Middle frontal gyrus (tissue), 1 donor: ENCODE data around the gene FTSJ3.

Experiments used
- DNase-seq: peaks from one replicate; pipeline ENCODE4 v3.0.0-alpha.2; 2015; ENCODE audit warnings: low spot score; ENCODE audit errors: extremely low spot score

The FTSJ3 gene

DNA sequence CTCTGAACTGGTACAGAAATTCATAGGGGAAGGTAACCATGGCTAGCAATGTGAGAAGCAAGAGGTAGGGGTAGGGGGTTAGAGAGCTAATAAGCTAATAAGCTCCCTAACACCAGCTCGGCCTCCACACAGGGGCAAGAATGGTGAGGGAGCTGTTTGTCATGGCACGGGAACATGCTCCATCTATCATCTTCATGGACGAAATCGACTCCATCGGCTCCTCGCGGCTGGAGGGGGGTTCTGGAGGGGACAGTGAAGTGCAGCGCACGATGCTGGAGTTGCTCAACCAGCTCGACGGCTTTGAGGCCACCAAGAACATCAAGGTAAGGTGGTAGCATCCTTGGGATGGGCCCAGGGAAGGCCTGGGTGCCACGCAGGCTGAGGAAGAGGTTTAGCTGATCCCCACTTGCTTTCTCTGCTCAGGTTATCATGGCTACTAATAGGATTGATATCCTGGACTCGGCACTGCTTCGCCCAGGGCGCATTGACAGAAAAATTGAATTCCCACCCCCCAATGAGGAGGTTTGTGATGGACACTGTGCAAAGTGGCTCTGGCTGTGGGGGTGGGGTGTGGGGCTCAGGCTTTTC is 3.5 kb upstream of the FTSJ3 start:
- DNase-seq = no peak

DNA sequence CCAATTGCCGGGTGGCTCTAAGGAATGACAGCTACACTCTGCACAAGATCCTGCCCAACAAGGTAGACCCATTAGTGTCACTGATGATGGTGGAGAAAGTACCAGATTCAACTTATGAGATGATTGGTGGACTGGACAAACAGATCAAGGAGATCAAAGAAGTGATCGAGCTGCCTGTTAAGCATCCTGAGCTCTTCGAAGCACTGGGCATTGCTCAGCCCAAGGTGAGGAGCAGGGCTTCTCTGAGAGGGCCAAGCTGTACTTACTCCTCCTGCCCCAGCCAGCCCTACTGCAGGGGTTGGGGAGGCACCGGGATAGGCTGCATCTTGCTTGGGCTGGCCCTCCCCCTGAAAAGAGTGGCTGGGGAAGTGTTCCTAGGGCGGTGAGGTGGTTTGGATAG is 2.8 kb upstream of the FTSJ3 start:
- DNase-seq = no peak

DNA sequence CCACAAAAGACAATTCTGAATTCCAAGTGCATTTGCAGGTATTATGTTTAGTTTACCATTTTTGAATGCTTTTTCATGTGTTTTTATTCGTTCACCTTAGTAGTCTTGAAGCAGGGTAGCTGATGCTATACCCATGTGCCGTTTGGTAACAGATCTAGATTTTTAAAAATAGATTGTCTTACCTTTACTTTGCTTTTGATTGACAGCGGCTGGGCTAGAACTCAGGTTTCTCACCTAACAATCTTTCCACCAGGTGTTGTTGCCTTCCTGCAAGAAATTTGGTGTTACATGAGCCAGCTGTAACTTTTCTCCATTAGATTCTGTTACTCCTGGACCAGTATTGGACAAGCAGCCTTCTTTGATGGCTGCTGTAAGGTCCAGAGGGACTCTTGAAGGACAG is 1.5 kb upstream of the FTSJ3 start:
- DNase-seq = no peak

DNA sequence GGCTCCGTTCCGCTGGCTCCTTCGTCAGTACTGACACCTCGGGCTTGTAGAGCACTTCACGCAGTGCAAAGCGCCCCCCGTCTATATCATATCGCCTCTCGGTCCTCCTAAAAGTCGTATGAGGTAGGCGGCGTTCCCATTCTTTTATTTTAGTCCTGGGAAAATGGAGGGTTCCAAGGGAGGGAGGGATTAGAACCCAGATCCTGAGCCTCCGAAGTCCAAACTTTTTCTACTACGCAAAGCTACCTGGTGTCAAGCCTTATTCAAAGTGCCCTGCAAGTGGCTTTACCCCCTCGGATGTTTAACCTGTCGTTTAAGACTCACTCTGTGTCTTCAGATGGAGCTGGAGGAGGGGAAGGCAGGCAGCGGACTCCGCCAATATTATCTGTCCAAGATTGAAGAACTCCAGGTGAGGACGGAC is 348 bp upstream of the FTSJ3 start:
- DNase-seq = no peak

DNA sequence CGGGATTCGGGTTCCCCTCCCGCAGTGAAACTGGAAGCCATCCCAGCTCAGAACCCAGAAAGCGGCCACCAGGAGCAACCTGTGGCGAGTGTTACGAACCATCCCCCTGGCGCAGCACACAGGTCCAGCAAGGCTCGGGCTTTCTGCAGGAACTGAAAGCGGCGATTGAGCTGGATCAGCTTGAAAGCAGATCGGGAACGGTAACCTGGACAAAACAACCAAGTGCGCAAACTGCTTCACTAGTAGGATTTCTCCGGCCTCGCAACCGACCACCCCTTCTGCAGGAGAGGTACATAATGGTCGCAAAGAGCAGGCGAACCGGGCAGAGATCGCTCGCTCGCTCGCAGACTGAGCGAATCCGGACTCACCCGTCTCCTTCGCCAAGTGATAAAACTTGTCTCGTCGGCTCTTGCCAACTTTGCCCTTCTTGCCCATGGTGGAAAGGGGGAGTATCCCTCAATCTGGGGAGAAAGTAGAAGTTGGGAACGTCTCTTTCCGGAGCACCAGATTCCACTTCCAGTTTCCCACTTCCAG is 928 bp downstream of the FTSJ3 start:
- DNase-seq = no peak

DNA sequence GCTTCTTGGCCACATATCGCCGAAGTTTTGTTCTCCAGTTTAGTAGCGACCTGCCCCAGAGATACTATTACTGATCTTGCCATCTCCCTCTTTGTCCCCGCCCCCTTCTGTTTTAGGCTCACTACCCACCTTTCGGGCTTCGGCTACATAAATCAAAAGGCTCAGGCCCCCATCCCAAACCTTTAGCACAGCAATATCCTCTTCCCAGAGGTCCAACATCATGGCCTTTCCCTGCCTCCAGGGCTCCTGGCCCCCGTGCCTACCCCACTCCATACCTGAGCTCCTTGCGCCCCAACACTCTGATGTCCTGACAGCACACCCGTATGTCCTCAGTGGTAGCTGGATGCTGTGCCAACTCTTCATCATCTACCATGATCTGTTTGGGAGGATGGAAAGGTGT is 3.1 kb downstream of the FTSJ3 start:
- DNase-seq = no peak

DNA sequence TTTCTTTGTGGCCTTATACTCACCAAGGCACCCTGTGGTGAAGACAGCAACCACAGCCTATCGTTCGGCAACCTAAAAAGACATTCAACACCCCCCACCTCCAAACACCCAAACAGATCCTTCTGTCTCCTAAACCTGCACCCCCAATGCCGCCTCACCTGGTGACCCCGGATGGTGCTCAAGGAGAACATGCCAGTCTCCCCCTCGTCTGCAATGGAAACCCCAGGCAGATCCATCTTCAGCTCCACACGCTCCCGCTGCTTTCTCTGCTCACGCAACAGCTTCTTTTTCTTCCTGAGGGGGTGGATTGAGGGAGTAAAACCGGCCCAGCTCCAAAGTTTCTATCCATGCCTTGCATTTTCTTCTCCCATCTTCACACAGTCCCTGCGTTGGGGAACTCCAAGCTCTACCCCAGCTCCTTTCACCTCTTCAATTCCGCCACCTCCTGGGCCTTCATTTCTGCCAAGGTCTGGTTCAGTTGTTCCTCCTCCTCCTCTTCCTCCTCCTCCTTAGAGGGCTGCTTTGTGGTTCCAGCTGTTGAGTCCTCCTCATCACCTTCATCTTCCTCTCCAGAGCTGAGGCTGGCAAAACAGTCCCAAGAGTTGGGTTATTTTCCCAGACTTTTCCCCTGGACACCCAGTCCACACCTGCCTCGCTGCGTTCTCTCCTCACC is 3.7 kb downstream of the FTSJ3 start:
- DNase-seq = no peak

DNA sequence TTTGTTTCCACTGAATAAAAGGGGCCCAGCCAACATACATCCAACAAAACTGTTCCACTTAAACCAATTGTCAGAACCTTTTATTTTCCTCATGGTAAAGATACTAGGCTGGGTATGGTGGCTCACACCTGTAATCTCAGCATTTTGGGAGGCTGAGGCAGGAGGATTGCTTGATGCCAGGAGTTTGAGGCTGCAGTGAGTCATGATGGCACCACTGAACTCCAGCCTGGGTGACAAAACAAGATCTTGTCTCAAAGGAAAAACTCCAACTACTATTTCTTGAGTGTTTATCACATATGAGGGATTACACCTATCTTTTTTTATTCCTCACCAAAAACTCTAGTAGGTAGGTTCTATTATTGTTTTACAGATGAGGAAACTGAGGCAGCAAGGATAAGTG is 4.9 kb downstream of the FTSJ3 start:
- DNase-seq = no peak

DNA sequence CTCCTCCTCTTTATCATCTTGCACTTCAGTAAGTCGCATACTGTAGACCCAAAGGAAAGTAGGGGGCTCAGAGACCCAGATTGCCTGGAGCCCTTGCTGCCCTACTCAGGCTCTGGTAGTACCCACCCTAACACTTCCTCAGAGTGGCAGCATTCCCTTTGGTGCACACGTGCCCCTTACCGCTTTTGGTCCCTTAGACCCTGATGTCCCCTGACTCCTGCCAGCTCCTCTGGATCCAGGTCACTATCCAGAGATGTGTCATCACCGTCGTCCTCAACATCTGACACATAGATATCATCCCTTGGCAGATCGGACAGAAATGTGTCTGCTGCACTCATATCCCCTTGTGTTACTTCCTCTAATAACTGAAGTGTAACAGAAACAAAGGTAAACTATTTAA is 5.7 kb downstream of the FTSJ3 start:
- no peak for DNase-seq

DNA sequence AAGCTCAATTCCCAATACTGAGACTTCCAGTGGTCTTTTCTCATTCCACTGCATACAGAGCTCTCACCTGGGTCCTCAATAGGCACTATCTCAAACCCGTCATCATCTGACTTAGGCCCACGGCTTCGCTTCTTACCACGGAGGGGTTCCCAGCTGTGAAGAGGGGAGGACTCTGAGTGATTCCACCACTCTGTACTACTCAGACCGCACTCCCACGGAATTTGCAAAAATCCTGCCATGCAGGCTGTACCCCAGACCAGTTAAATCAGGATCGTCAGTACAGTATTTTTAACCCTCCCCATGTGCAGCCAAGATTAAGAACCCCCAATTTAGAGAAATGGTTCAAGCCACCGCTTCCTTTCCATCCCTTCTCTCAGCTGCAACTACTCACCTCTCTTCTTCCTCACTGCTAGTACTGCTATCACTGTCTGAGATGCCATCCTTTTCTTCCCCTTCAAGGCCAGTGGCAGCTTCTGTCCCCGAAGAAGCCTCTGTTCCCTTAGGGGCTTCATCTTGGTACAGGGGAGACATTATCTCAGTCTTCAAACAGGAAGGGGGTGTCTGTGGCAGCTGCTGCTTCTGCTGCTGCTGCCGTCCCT is 6.4 kb downstream of the FTSJ3 start:
- no peak for DNase-seq

DNA sequence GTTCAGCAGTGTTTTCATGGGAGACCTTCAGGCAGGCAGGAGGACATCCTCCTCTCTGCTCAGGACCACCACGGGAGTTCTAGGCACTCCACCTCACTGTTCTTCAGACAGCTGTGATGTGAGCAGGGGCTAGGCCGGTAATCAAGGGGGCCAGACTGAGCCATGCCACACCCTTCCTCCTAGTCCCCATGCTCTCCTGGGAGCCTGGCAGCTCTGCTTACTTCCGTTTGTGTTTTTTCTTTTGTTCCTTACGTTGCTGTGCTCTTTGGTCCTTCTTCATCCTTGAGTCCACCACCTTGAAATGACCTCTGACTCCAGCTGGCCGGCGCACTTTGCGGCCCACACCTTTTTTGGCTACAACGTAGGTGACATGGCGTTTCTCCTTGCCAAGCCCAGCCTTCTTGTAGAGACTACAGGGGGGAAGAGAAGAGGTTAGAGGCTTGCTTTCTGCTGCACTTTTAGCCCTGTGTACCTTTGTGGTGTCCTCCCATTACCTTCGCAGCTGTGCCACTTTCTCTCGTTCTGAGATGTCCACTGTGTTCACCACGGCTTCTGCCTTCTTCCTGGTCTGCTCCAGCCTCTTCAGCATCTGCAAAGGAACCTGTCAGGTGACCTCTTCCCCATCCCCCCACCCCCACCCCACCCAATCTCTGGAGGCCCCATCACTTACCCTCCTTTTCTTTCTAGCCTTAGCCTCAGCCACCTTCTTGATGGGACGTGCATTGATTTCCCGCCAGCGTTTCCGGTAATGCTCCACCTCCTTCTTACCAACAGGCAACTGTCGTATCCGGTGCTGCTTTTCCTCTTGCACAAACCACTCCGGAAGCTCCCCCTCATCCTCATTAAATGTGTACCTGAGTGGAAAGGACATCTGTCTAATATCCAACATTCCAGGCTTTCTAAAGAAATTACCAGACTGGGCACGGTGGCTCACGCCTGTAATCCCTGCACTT is 7.6 kb downstream of the FTSJ3 start:
- no peak for DNase-seq

DNA sequence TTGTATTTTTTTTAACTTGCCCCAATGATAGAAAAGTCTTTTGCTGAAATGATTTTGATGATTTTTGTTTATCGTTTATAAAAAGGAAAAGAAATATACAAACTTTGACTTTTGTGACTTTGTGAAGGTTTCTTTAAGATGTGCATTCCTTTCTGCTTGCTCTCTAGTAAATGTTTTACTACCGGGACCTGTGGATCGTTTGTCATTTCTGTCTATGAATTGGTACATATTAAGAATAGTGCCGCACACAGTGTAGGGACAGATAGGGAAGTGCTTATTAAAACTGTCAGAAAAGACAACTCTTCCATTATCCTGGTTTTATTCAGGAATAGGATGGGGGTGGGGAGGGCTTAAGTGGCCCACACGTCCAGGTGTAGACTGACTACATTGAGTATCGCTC is 8.3 kb downstream of the FTSJ3 start:
- no peak for DNase-seq

DNA sequence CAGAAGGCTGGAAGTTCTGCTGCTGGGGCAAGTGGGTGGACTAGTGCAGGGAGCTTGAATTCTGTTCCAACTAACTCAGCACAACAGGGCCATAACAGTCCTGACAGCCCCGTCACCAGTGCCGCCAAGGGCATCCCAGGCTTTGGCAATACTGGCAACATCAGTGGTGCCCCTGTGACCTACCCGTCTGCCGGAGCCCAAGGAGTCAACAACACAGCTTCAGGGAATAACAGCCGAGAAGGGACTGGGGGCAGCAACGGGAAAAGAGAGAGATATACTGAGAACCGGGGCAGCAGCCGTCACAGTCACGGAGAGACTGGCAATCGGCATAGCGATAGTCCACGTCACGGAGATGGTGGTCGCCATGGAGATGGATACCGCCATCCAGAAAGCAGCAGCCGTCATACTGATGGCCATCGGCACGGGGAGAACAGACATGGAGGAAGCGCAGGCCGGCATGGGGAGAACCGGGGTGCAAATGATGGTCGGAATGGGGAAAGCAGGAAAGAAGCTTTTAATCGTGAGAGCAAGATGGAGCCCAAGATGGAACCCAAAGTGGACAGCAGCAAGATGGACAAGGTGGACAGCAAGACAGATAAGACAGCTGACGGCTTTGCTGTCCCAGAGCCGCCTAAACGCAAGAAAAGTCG is 9.6 kb downstream of the FTSJ3 start:
- DNase-seq = no peak

DNA sequence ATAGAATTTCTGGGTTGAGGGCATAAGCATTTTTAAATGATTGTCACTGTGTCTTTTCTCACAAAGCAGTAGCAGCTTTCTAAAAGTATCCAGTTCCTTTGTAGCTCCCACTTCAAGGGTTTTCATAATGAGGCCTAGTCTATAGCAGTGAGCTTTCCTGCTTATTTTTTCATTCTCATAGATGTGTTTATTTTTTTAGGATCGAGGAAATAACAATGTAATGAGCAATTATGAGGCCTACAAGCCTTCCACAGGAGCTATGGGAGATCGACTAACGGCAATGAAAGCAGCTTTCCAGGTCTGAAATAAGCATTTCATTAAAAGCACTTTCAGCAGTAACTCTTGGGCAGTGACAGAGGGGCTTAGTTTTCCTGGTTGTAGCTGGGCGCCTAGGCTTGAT is 10.8 kb downstream of the FTSJ3 start:
- no peak for DNase-seq

DNA sequence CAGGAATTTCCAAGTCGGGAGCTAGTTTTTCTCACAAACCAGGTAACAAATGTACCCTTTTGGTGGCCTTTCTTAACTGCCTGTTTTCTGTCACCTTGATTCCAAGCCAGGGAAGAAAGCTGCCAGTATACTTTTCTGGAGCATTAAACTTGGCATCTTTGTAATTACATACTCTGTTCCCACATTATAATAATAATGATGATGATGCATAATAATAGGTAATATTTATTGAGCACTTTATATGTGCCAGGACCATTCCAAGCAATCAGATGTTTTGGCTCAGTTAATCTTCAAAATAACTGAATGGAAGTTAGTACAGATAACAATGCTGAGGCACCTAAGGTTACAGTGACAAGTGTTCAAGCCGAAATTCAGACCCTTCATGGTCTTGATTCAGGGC is 11.3 kb downstream of the FTSJ3 start:
- DNase-seq = no peak

DNA sequence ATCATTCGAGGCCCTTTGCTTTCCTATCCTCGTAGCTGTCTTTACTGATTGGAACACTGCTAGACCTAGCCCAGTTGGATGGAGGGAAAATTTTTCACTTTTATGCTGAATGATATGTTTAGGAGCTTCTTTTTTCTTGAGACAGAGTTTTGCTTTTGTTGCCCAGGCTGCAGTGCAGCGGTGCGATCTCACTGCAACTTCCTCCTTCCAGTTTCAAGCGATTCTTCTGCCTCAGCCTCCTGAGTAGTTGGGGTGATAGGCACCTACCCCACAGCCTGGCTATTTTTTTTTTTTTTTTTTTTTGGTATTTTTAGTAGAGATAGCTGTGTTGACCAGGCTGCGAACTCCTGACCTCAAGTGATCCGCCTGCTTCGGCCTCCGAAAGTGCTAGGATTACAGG is 17.5 kb downstream of the FTSJ3 start:
- no peak for DNase-seq

DNA sequence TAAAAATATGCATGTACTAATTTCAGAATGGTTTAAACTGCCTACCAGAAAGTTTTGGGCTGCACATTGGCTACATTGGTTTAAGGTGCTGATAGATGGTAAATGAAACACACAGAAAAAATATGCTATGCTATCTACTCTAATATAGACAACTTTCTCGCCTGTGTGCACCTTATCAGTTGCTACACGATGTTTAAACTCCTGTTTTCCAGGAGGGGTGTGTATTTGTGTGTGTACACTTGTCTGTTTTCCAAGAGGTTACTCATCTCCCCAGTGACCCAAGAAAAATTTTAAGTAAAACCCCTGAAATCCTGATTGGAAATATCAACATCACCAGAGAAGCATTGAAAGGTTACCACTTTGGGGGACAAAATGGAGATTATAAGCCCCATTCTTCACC is 21.9 kb downstream of the FTSJ3 start:
- no peak for DNase-seq

DNA sequence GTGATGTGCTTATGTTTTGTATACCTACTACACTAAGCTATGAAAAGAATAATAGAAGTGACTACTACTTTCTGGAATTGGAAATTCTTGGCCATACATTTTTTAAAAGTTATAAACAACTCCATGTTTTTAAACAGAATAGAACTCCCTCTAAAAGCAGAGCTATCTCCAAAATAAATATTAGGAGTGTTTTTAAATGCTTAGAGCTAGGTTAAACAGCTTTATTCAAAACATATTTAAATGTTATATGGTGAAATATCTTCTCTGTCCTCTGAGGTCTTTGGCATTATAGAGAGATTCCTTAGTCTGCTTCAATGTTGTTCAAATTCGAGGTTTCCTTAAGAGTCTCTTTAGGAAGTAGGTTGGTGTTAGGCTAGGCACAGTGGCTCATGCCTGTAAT is 23.1 kb downstream of the FTSJ3 start:
- no peak for DNase-seq

DNA sequence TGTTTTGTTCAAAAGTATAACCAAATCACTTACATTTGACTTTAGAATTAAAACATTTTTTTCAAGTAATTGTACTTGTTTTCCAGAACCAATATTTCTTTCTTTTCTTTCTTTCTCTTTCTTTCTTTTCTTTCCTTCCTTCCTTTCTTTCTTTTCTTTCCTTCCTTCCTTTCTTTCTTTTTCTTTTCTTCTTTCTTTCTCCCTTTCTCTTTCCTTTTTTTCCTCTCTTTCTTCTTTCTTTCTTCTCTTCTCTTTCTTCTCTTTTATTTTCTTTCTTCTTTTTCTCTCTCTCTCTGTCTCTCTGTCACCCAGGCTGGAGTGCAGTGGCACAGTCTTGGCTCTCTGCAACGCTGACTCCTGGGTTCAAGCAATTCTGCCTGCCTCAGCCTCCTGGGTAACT is 26.7 kb downstream of the FTSJ3 start:
- DNase-seq = no peak

DNA sequence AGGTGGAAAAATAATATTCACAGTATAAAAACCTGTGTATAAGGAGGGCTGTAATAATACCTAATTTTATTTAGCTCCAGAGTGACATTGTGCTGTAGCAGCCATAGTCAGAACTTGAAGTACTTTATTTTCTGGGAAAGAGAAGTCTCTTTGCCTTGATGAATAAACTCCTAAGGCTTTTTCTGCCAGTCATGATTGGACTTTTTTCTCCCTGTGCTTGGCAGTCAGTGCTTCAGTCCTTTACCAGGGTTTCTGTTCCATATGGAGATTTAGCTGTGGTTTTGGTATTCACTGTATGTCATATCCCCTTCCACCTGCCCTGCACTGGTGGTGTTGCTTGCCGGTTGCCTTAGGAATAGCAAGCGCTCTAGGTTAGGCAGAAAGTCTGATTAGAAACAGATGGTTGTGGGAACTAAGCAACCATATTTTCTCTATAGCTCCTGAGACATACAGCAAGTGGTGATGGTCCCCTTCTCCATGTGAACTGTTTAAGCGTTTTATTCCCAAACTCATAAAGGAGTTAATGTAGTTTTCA is 28.8 kb downstream of the FTSJ3 start:
- DNase-seq = no peak

DNA sequence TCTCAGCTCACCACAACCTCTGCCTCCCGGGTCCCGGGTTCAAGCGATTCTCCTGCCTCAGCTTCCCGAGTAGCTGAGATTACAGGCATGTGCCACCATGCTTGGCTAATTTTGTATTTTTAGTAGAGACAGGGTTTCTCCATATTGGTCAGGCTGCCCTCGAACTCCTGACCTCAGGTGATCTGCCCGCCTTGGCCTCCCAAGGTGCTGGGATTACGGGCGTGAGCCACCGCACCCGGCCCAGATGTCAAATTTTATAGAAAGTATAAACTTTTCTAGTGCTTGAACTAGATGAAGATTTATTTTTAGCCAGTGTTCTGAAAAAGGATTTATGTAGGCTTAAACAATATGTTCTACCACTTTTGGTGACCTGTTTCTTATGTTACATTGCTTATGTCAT is 31.1 kb downstream of the FTSJ3 start:
- peak; percentile 13 for DNase-seq
